NCI-H446 (cell line): Measurements from ENCODE around the gene PDGFRB.
"Not testable (repeated sequence)": the region's sequence is repeated elsewhere in the genome, so short reads cannot be mapped to it uniquely, and the experiment has no call there.

Source experiments
- DNase-seq, 2 experiments: peaks; one replicate each; lab custom pipeline; 2025; lab: John Stamatoyannopoulos, UW

PDGFRB gene

DNA sequence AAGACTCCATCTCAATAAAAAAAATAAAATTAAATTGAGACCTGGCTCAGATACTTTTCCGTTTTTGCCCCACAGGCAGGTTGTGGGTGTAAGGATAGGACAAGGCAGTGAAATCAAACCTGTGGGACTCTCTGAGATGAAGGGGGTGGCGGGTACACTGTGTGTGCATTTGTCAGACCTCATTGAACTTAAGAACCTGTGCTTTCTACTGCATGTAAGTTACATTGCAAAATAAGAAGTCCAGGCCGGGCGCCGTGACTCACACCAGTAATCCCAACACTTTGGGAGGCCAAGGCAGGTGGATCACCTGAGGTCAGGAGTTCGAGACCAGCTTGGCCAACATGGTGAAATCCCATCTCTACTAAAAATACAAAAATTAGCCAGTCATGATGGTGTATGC lies 70.9 kb downstream of the PDGFRB start:
- not testable (repeated sequence) for DNase-seq

DNA sequence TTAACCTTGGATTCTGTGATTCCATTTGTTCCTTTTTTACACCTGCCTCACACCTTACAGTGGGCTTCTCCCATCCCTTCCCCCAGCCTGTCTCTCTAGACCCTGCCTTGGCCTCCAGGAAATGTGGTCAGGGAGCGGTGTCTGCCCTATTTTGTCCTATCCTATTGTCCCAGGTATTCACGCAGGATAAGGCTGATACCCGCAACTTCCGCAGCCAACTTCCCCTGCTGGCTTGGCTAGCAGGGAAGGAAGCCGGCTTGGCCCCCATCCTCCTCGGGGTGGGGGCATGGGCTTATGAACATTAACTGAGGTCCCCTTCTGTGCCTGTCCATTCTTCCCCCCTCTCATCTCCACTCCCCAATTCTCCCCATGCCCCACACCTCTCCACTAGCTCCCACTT lies 72.8 kb downstream of the PDGFRB start:
- no peak for DNase-seq

DNA sequence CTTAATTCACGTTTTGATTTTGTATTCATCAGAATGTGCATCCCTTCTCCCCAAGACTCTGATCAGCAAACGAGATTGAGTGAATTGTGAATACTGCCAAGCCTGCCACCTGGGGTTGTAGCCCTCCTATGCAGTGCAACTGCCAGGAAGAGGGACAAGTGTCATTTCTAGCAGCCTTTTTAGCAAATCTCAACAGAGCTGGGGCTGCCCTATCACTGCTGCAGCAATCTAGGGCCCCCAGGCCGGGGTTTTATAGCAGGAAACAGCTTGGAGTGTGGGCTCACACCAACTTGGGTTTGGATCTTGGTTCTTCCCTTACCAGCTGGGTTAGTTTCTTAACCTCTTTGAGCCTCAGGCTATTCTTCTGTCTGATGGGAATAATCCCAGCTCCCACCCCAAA lies 73.3 kb downstream of the PDGFRB start:
- DNase-seq, result no peak

DNA sequence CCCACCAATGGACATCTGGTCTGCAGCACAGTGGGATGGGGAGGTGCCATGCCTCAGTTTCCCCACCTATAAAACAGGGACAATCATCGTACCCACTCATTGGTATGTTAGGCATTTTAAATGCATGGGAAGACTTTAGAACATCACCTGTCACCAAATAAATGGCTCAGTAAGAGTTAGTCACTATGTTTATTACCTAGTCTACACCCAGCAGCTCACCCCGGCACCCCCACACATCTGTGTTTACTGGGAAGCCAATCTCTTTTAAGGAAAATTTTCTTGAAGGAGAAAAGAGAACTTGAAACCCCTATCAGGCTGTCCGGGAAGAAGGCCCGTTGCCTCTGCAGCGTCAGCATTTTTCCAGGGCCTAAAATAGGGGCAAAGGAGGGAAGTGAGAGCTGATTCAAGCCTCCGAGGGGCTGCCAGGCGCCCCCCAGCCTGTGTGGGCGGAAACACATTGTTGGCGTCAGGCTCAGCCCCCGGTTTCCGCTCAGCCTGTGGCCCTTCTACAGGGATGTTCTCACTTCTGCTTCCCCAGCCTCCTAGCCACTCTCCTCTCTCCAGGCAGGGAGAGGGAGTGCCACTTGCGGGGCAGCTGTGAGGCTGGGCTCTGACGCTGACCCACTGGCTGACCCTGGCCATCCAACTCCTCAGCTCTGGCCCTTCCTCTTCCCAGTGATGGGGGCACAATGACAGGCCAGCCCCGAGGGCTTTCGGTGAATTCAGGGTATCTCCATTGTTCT lies 73.9 kb downstream of the PDGFRB start:
- DNase-seq, result no peak

DNA sequence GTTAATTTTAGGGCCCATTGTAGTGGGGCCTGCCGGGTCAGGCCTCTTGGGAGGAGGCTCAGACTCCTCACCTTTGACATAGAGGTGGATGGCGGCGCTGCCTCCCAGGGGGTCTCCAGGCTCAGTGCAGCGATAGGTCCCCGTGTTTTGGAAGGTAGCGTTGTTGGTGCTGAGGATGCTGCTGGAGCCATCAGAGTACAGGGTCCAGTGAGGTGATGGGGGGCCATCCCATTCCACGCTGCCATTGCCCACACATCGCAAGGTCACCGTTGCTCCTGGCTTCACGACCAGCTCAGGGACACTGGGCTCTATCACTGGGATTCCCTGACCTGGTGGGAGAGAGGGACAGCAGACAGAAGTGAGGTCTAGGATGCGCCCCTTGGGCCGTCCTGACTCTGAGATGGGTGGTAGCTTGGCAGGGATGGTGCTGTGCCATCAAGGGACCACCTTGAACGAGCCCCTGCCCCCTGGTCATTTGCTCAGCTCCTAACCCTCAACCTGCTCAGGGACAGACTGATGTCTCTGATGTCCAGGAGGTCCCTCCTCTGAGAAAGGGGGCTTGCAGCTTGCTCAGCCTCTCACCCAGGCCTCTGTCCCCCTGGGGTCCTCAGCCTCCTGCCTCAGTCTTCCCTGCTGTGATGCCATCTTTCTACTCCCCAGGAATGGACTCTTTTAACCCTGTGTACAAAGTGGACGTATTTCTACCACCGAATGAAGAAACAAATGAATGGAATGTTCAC lies 74.8 kb downstream of the PDGFRB start:
- no peak for DNase-seq

DNA sequence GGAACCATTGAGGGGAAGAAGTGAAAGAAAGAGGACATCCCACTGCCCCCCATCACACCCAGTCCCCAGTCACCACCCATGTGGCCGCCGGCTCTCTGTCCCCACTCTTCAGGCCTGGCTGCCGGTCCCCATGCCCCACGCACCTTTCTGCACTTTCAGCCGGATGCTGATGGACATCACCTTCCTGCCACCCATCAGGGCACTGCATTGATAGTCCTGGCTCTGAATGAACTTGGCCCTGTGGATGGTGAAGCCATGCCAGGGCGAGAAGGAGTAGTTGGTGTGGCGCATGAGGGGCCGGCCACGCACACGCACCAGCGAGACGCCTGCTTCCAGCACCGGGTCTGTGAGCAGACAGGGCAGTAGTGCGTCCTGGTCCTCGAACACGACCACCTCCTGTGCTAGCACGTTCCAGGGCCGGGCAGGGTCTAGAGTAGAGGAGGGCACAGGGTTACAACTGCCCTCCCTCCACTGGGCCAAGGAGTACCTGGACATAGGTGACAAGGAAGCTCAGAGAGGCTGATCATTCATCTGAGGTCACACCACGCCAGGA lies 75.7 kb downstream of the PDGFRB start:
- DNase-seq, result no peak

DNA sequence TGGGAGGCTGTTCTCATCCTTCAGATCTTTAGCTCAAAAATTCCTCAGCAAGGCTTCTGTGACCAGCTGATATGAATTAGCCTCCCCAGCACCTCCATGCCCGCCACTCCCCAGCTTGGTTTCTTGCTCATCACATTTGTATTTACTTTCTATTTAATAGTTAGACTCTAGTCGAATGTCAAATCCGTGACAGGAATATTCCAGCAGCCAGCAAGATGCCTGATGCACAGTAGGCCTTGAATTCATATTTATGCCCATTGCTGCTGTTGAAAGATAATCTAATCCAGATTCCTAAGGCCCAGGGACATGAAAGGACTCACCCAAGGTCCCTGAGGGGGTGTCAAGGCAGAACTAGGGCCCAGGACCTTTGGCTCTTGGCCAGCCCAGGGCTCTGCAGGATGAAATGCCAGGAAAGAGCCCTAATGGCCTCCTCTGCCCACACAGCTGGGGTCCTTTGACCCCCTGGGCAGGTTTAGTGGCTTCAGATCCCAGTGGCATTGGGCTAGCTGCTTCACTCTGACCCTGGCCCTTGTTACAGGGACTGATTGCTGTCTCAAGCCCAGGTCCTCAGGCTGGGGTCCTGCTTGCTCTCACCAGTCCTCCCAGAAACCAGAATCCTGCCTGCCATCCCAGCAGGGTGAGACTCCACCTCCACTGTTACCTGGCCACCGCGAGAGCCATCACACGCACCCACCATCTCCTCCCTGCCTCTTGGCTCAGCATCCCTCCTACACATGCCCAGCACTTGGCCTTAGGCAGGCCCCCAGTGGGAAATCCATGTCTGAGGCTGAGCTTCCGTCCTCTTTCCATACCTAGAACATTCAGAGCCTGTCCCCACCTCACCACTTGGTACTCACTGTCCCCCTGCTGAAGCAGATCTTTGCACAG lies 76.6 kb downstream of the PDGFRB start:
- DNase-seq, result no peak

DNA sequence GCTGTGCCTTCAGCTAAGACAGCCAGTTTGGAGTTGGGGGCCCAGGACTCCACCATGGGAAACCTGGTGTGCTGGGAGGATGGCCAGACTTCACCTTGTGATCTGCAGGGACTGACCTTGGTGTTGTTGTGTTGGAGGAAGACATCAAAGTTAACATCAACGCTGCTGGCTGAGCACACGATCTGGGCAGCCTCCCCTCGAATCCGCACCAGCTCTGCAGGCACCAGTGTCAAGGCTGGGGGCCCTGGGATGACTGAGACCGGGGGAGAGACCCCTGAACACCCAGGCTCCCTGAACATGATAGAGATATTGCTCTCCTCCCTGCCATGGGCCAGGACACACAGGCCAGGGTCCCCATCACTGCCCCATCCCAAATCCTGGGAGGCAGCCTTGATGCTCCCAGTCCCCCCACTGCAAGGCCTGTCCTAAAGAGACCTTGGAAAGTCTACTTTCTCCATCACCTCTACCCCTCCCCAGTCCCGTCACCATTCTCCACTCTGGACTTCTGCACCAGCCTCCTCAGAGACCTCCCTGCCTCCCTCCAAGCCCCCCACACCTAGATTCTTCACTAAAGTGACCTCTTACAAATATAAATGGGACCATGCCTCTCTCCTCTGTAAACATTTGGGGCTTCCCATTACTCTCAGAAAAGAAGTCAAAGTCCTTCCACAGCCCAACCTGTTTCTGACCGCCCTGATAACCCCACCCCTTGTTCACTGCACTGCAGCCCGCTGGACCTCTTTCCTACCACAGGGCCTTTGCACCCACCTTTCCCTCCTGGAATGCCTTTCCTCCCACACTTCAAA lies 77.4 kb downstream of the PDGFRB start:
- no peak for DNase-seq

DNA sequence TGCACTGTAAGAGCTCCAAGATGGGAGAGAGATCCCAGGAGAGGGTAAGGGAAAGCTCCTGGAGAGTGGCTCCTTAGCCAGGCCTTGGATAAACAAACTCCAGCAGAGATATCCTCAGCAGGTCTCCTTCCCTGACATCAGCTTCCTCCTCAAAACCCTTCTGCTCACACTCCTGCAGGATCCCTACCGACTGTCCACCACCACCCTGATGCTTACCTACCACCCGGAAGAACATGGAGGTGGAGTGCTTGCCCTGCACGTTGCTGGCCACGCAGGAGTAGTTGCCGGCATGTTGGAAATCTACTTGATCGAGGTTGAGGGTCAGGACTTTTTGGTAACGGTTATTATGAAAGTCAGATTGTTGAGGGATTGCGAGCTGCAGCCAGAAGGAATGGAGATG lies 78.6 kb downstream of the PDGFRB start:
- DNase-seq, result no peak

DNA sequence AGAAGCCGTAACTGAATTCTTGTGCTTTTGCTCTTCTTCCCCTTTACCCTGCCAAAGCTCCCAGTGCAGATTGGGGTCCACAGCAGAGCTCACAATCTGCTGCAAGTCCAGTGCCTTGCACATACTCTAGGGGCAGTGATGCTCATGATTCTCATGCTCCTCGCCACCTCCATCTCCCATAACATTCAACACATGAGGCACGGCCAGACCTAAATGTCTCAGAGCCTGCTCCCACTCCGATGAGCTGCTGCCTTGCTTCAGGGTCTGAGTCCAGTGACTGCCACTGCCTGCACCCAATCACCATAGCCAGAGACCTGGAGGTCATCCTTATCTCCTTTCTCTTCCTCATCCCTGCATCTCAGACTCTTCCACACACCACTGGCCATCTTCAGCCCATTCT lies 79.8 kb downstream of the PDGFRB start:
- no peak for DNase-seq

DNA sequence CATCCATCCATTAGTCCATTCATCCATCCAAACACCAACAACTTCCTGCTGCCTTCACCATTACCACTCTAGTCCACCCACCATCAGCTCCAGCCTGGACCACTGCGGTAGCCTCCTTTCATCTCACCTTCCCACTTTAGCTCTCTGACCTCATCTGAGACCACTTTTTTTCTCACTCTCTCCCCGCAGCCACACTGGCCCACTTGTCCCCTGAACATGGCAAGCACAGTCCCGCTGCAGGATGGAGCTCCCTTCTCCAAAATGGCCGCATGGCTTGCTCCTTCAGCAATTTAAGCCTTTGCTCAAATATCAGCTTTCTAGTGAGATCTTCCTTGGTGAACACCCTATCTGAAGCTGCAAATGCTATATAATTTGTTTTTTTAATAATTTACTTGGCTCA lies 80.4 kb downstream of the PDGFRB start:
- no peak for DNase-seq

DNA sequence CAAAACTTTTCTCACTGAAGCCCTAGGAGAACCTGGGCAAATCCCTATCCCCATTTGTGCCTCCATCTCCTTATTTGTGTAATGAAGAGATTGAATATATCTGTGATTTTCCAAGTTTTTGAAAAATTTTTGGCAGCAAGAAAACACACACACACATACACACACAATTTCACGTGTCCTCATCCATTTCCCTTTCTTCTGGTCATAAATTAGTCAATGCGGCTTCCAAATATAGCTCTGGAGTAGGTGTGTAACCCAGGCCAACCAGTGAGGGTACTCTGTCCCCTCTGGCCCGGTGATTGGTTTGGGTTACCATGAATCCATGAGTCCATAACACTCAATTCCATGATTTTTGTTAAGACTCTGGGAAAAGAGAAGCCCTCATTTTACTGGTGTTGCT lies 82.0 kb downstream of the PDGFRB start:
- DNase-seq, result no peak

DNA sequence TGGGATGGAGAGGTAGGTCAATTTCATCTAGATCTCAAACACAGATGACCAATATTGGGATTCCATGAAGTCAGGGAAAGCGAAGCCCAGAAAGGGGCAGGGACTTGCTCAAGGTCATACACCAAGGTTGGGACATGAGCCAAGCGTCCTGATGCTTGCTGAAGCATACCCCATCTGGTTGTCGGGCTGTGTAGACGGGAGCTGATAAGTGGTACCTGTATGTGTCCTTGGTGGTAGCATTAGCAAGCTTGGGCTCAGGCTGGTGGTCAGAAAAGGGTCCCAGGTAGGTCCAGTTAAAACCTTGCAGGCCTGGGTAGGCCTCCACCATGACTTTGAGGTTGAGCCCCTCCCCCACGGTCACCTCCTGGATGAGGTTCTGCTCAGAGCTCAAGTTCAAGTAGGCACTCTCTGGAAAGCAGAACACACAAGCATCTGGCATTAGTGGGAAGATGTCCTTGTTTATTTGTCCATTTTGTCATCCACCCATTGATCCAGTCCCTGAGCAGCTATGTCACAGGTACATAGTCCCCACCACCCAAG lies 82.5 kb downstream of the PDGFRB start:
- no peak for DNase-seq

DNA sequence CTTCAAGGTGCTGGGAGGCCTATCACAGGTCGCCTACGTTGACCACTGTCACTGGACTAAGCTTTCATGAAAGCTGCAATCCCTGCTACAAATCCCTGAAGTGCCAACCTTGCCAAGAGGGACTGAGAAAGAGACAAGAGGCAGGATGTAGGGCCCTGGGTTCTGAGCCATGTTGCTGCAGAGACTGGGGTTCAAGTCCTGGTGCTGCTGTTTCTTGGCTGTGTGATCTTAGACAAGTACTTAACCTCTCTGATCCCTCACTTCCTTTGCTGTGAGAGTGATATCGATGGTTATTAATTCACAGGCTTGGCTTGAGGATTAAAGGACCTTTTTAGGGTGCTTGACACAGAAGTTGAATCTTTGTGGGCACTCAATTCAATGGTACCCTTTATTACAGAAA lies 84.8 kb downstream of the PDGFRB start:
- no peak for DNase-seq

DNA sequence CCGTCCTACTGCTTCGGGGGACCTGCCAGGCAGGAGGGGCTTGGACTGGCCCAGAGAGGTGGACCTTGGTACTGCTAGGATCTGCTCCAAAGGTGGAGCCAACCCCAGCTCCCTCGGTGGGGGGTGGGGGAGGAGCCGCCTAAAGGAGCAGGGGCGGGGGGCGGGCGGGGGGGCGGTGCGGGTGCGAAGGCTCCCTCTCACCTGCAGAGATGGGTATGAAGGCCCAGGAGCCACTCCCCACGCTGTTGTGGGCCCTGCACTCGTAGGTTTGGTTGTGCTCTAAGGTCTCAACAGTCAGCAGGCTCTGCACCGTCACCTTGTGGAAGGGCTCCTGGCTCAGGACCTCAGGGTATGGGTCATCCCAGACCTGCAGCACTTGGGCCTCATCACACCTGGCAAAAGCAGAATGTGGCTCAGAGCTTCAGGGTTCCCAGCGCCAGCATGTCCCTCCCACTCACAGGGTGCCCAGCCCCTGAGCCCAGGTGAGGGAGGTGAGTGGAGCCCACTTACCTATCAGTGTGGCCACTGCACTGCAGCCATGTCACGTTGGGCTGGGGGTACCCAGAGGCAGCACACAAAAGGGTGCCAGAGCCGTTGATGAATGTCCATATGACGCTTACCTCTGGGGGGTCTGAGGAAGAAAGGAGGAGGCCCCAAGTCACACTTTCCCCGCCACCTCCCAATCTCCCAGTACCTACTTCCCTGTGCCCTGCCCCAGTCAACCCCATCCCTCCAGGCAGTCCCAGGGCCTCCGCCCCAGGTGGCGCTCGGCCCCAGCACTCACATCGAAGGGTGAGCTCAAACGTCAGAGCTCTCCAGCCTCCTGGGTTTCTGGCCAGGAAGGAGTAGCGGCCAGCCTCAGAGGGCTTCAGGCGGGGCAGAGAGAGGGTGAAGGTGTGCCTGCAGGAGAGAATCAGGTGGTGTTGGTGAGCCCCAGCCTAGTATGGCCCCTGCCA lies 85.7 kb downstream of the PDGFRB start:
- no peak for DNase-seq

DNA sequence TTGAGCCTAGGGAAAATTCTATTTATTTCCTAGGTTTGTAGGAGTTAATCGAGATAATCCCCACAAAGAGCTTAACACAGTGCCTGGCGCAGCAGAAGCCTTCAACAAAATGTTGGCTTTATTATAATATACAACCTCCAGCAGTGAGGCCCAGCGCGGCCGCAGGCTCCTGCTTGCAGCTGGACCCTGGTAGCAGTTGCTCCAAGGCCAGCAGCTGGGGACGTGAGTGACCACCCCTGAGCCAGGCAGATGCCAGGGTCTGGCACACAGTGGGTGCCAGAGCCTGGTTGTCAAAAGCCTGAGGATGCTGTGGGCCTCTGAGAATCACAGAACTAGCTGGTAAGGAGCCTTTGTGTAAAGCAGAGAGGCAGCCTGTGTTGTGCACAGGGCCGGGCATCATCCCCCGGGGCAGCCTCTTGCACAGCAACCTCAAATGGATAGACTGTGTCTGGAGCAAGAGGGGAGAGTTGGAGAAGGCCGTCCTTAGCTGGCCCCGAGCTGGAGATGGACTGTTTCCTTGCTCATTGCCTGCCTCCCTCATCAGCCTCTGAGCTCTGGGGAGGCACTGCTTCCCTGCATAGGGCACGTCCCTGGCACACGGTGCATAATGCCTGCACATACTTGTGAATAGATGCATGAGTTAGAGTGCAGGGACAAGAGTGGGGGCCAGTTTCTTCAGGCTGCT lies 86.5 kb downstream of the PDGFRB start:
- no peak for DNase-seq

DNA sequence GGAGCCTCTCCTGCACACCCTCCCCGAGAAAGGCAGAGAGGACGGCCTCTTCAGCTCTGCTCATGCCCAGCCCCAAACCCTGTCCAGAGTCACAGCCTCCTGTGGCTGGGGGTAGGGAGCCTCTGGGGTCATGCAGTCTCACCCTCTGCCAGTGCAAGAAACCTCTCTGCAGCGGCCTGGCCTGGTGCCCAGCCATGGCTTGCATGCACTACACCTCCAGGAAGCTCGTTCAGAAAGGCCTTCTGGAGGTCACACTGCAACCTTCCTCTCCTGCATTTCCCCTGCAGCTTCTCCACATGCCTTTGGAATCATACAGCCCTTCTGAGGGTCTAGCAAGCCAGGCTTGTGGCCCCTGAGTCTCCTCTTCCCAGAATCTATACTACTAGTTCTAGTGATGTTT lies 87.2 kb downstream of the PDGFRB start:
- DNase-seq, result no peak

DNA sequence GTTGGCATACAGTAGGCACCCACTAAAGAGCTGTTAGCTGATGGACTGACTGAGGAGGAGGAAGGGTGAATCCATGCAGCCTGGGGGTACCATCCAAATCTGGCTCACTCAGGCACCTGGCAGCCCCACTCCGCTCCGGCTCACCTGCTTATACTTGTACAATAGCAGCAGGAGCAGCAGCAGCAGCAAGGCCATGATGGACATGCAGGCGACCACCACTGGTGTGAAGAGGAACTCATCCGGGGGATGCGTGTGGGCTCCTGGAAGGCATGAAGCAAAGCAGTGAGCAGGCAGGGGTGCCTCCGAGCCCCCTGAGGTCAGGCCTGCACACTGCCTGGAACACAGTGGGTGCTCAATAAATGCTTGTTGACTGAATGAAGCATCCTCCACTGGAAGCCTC lies 87.6 kb downstream of the PDGFRB start:
- no peak for DNase-seq

DNA sequence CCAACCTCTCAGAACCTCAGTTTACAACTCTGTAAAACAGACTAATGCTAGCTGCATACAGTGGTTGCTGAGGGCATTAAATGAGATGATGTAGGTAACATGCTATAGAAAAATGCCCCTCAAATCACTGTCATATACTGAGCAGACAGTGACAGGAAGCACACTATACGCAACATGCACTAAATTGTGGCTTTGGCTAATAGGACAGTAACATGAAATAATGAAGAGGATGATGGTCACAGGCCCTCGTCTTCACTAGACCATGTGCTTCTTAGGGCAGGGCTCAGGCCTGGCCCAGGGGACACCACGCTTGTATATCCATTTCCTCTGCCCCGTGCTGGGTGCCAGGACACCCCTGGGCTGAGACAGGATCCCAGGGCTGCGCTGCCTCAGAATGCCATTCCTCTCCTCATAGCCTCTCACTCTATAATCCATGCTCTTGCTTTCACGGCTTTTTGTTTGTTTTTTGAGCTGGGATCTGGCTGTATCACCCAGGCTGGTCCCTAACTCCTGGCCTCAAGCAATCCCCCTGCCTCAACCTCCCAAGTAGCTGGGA lies 88.2 kb downstream of the PDGFRB start:
- no peak for DNase-seq
